Fibroblast of the aortic adventitia (primary cell): Measurements from ENCODE around the gene SUPT20H. TPM values are rescaled to one million over a fixed set of nuclear protein-coding genes. Genes with fewer than 3 reads are reported as not detected.

Experiments used
- DNase-seq: peaks from one replicate; pipeline ENCODE4 v3.0.0-alpha.2; 2010; ENCODE audit warnings: low read depth
- H3K4me3 ChIP-seq: 2 replicates; pipeline ENCODE4 v1.5.1; 2011; ENCODE audit warnings: low read depth, mild to moderate bottlenecking, control low read depth, low read length, moderate library complexity
- CTCF ChIP-seq: IDR thresholded peaks from 2 replicates; pipeline ENCODE4 v1.5.1; 2011; ENCODE audit warnings: mild to moderate bottlenecking, low read length, control low read depth, inconsistent platforms; ENCODE audit not compliant: insufficient read depth
- total RNA-seq: library from RNA; depleted of rRNA; stranded (reverse); fragments of >200 nt; gene quantifications from 2 replicates; pipeline ENCODE4 v1.2.3, GENCODE V29; 2012; ENCODE audit warnings: low replicate concordance

SUPT20H gene
- total RNA-seq, 1 donor = 69.4 TPM

- H3K4me3 ChIP-seq = peak overlapping the region; percentile 97
- TF ChIP-seq CTCF = no peak
- DNase-seq = no peak
These were observed 60.9 kb downstream of the SUPT20H start for GRCh38 chr13:36998624-36999041.

GRCh38 chr13:36997716-36998427 is 61.6 kb downstream of the SUPT20H start:
- peak overlapping the region; percentile 97 for H3K4me3 ChIP-seq
- no peak for TF ChIP-seq CTCF
- no peak for DNase-seq

GRCh38 chr13:36992362-36992761 is 67.1 kb downstream of the SUPT20H start:
- no peak overlapping the region for H3K4me3 ChIP-seq
- DNase-seq = no peak
- no peak for TF ChIP-seq CTCF

DNA sequence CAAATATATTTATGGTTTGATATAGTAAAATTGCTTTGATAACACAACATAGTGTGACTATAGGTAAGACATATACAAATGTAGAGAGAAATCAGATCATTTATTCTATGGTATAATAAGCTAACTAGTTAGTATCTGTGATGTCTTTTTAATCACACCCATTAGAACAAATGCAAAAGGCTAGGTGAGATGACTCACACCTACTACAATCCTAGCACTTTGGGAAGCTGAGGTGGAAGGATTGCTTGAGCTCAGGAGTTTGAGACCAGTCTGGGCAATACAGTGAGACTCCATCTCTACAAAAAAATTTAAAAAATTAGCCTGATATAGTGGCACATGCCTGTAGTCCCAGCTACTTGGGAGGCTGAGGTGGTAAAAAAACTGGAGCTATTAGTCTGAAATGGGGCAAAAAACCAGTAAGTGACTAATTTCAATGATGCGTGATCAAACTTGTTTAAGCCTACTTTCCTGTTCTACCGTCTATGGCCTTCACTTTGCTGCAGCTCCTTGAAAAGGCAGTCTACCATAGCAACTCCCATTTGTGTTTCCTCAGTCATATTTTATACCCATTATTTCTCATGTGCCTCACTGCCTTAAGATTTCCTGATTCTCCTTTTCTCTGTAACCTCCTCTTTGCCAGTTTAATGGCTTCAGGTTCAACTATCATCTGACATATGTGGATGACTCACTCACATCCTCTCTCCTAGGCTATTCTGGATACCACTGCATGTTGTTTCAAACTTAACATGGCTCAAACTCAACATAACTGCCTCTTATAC is 72.8 kb downstream of the SUPT20H start:
- DNase-seq = no peak
- H3K4me3 ChIP-seq = no peak overlapping the region
- no peak for TF ChIP-seq CTCF

GRCh38 chr13:36981156-36981743 is 78.2 kb downstream of the SUPT20H start:
- no peak overlapping the region for H3K4me3 ChIP-seq
- peak; percentile 81 for DNase-seq
- peak; percentile 46 for TF ChIP-seq CTCF

DNA sequence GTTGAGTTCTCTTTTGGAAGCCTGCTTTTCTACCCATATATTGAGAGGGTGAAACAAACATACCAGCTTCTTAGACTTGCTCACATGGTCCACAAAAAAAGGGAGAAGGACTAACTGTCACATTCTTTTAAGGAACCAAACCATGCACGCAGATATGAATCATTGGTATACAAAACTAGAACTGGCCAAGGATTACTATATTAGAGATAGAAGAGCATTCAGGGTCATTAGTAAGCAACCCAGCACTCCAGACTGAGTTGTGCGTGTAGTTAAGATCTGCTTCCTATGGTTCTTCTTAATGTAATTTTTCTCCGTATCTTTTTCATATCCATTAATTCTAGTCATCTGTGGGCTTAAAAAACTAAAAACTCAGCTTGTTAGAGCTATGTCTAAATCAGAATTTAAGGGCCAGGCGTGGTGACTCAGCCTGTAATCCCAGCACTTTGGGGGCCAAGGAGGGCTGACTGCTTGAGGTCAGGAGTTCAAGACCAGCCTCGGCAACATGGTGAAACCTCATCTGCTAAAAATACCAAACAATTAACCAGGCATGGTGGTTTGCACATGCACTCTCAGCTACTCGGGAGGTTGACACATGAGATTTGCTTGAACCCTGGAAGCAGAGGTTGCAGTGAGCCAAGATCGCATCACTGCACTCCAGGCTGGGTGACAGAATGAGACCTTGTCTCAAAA is 80.0 kb downstream of the SUPT20H start:
- no peak overlapping the region for H3K4me3 ChIP-seq
- no peak for TF ChIP-seq CTCF
- DNase-seq = no peak
